Measurements from ENCODE around the gene CLDN18. TPM values are rescaled to one million over a fixed set of nuclear protein-coding genes. Genes with fewer than 3 reads are reported as not detected.

Gene CLDN18
- total RNA-seq, 2 experiments from 2014 or later, result not detected

GRCh38 chr3:138016065-138016464 lies 6.1 kb downstream of the CLDN18 start:
- Histone ChIP-seq H4K20me1 (ENCODE audit: insufficient read depth, low read length) (no peaks in the 10 kb centered on the region), H3K27ac (ENCODE audit: low read depth, low read length, poor library complexity, severe bottlenecking) (no peak overlapping the region), H3K4me3 (ENCODE audit: low read depth, low read length, poor library complexity, severe bottlenecking) (no peak overlapping the region), H2AFZ (ENCODE audit: low read length) (no peak overlapping the region), H3K79me2 (ENCODE audit: insufficient read depth, low read depth, low read length) (no peaks in the 10 kb centered on the region), H3K4me1 (ENCODE audit: insufficient read depth, low read length, poor library complexity, severe bottlenecking) (no peaks in the 10 kb centered on the region), H3K4me2 (ENCODE audit: low read length) (no peak overlapping the region), H3K9me2 (ENCODE audit: insufficient read depth, low read length) (no peaks in the 10 kb centered on the region), H3K9me3 (ENCODE audit: low read length) (no peaks in the 10 kb centered on the region), H3K36me3 (ENCODE audit: insufficient read depth, low read length) (no peaks in the 10 kb centered on the region)
- intact Hi-C loops (cut with micrococcal nuclease; ENCODE audit: unreplicated experiment), result no loop called here
- TF ChIP-seq CTCF (conservative IDR thresholded peaks at IDR 0.05; ENCODE audit: low read length) (no peak), EZH2phosphoT487 (IDR thresholded peaks at IDR 0.05; ENCODE audit: borderline replicate concordance, low read depth, low read length) (no peak)
- no peak for DNase-seq (ENCODE audit: low spot score)
- no TSS peak for BruUV-seq (replicated peaks)
- ChIA-PET POLR2A (interaction anchor here (1.3 kb wide), 1 partner anchor 14 kb away, joined by 5 read pairs; no protein-coding TSS in a partner anchor), CTCF (ENCODE audit: unreplicated experiment) (no interaction called here)

- Histone ChIP-seq H3K4me2 (ENCODE audit: low read length) (no peak overlapping the region), H3K79me2 (ENCODE audit: insufficient read depth, low read depth, low read length) (no peaks in the 10 kb centered on the region), H3K4me1 (ENCODE audit: insufficient read depth, low read length, poor library complexity, severe bottlenecking) (no peaks in the 10 kb centered on the region), H3K27ac (ENCODE audit: low read depth, low read length, poor library complexity, severe bottlenecking) (no peak overlapping the region), H4K20me1 (ENCODE audit: insufficient read depth, low read length) (no peaks in the 10 kb centered on the region), H3K4me3 (ENCODE audit: low read depth, low read length, poor library complexity, severe bottlenecking) (no peak overlapping the region), H2AFZ (ENCODE audit: low read length) (no peak overlapping the region), H3K9me3 (ENCODE audit: low read length) (no peaks in the 10 kb centered on the region), H3K36me3 (ENCODE audit: insufficient read depth, low read length) (no peaks in the 10 kb centered on the region), H3K9me2 (ENCODE audit: insufficient read depth, low read length) (no peaks in the 10 kb centered on the region)
- ChIA-PET CTCF (ENCODE audit: unreplicated experiment) (no interaction called here), POLR2A (interaction anchor here (0.7 kb wide), 1 partner anchor 55 kb away, joined by 3 read pairs; no protein-coding TSS in a partner anchor)
- no peak for DNase-seq (ENCODE audit: low spot score)
- TF ChIP-seq CTCF (conservative IDR thresholded peaks at IDR 0.05; ENCODE audit: low read length) (no peak), EZH2phosphoT487 (IDR thresholded peaks at IDR 0.05; ENCODE audit: borderline replicate concordance, low read depth, low read length) (no peak)
- intact Hi-C loops (cut with micrococcal nuclease; ENCODE audit: unreplicated experiment), result no loop called here
- BruUV-seq (replicated peaks), result no TSS peak
Observed at GRCh38 chr3:138019281-138020069, 9.5 kb downstream of the CLDN18 start.

- no peaks in the 10 kb centered on the region for H4K20me1 ChIP-seq (ENCODE audit: insufficient read depth, low read length)
- no peak for DNase-seq (ENCODE audit: low spot score)
- no peaks in the 10 kb centered on the region for H3K4me1 ChIP-seq (ENCODE audit: insufficient read depth, low read length, poor library complexity, severe bottlenecking)
- H3K36me3 ChIP-seq (ENCODE audit: insufficient read depth, low read length), result no peaks in the 10 kb centered on the region
- TF ChIP-seq CTCF (conservative IDR thresholded peaks at IDR 0.05; ENCODE audit: low read length), result no peak
- no peak for TF ChIP-seq EZH2phosphoT487 (IDR thresholded peaks at IDR 0.05; ENCODE audit: borderline replicate concordance, low read depth, low read length)
- POLR2A ChIA-PET, result interaction anchor here (0.7 to 1.0 kb wide), 2 partner anchors 26 to 88 kb away, joined by 3 read pairs; no protein-coding TSS in a partner anchor
- H3K9me3 ChIP-seq (ENCODE audit: low read length), result no peaks in the 10 kb centered on the region
- H3K4me2 ChIP-seq (ENCODE audit: low read length), result no peak overlapping the region
- H3K27ac ChIP-seq (ENCODE audit: low read depth, low read length, poor library complexity, severe bottlenecking), result no peak overlapping the region
- H3K9me2 ChIP-seq (ENCODE audit: insufficient read depth, low read length), result no peaks in the 10 kb centered on the region
- H2AFZ ChIP-seq (ENCODE audit: low read length), result no peak overlapping the region
- CTCF ChIA-PET (ENCODE audit: unreplicated experiment), result no interaction called here
- intact Hi-C loops (cut with micrococcal nuclease; ENCODE audit: unreplicated experiment), result no loop called here
- no peak overlapping the region for H3K4me3 ChIP-seq (ENCODE audit: low read depth, low read length, poor library complexity, severe bottlenecking)
- no peaks in the 10 kb centered on the region for H3K79me2 ChIP-seq (ENCODE audit: insufficient read depth, low read depth, low read length)
- no TSS peak for BruUV-seq (replicated peaks)
Observed at GRCh38 chr3:138023754-138024153, 13.8 kb downstream of the CLDN18 start.

Measured in OCI-LY7 (cell line).